Thyroid gland (tissue), 4 donors: ENCODE data around the gene EPHA2. TPM values are rescaled to one million over a fixed set of nuclear protein-coding genes. Genes with fewer than 3 reads are reported as not detected.

ENCODE experiments used
- DNase-seq, 2 donors: peaks; one replicate each; pipeline ENCODE4 v3.0.0-alpha.2; 2019
- H3K27ac ChIP-seq, 3 donors: fragments of 200-600 bp; sonication (generic); 1 replicate in 2 of 3; 2 replicates in 1 of 3; pipeline ENCODE4 v1.5.1; 2016 to 2019; ENCODE audit warnings: mild to moderate bottlenecking in 1 of 3, moderate library complexity in 1 of 3
- H3K27me3 ChIP-seq: fragments of 200-600 bp; sonication (generic); one replicate; pipeline ENCODE4 v1.5.1; 2019
- H3K36me3 ChIP-seq, 2 donors: fragments of 200-600 bp; sonication (generic); one replicate each; pipeline ENCODE4 v1.5.1; 2016 to 2019
- H3K4me1 ChIP-seq, 2 donors: fragments of 200-600 bp; sonication (generic); one replicate each; pipeline ENCODE4 v1.5.1; 2017 to 2019
- H3K4me3 ChIP-seq, 3 donors: fragments of 200-600 bp; sonication (generic); replicated peaks in 1 of 3; 1 replicate in 2 of 3; 2 replicates in 1 of 3; pipeline ENCODE4 v1.5.1; 2016; ENCODE audit warnings: mild to moderate bottlenecking in 1 of 3
- H3K9me3 ChIP-seq: fragments of 200-600 bp; sonication (generic); one replicate; pipeline ENCODE4 v1.5.1; 2017
- CTCF ChIP-seq, 6 experiments: fragments of 200-600 bp in 3 of 6; fragments of 450-650 bp in 3 of 6; sonication (generic) in 3 of 6; IDR thresholded peaks; one replicate each; pipeline ENCODE4 v1.5.1; 2016 to 2019; ENCODE audit warnings: antibody characterized with exemption in 6 of 6, mild to moderate bottlenecking in 2 of 6, inconsistent platforms in 1 of 6, moderate library complexity in 1 of 6
- POLR2A ChIP-seq, 2 donors: fragments of 450-650 bp; IDR thresholded peaks; one replicate each; pipeline ENCODE4 v1.6.1; 2017; ENCODE audit warnings: antibody characterized with exemption in 2 of 2, mild to moderate bottlenecking in 2 of 2, moderate library complexity in 1 of 2
- WGBS, 2 donors: methylation state at CpG; one replicate each; pipeline ENCODE4 v1.1.5; 2017; 5-methylcytosine and 5-hydroxymethylcytosine counted together
- intact Hi-C: fragments of 100-400 bp; cut with DNase I; formaldehyde crosslinking; loops from one replicate; pipeline ENCODE4 v1.15.1; 2023
- total RNA-seq, 4 donors: library from RNA; depleted of rRNA; stranded (reverse); fragments of >200 nt; gene quantifications; one replicate each; pipeline ENCODE4 v1.2.3, GENCODE V29; 2016

The EPHA2 gene
- total RNA-seq, 4 donors from 2014 or later: 22.3 to 53.2 (median 29.3) TPM

DNA sequence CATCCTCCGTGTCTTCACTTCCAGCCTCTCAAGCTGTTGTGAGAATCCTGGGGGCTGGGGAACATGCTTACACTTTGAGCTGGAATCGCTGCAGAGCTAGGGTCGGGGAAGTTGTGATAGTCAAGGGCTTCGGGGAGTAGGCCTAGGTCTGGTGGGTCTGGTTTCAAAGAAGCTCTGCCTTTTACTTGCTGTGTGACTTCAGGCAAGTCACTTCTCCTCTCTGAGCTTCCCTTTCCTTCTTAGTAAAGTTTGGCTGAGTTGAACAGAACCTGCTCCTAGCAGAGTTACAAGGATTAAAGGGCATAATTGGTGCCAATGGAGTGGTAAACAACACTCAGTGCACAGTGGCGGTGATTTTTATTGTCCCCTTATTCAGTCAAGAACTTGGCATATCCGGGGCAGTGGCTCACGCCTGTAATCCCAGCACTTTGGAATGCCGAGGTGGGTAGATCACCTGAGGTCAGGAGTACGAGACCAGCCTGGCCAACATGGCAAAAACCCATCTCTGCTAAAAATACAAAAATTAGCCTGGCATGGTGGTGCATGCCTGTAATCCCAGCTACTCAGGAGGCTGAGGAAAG is 30.9 kb upstream of the EPHA2 start:
- Histone ChIP-seq H3K27ac (no peak overlapping the region), H3K4me3 (no peak overlapping the region), H3K4me1 (peaks cover 37 to 62% of the 10 kb centered on the region in 2 donors), H3K27me3 (no peaks in the 10 kb centered on the region), H3K36me3 (no peaks in the 10 kb centered on the region), H3K9me3 (no peaks in the 10 kb centered on the region)
- intact Hi-C loops: no loop called here
- no peak for DNase-seq
- WGBS, 2 donors: 76% methylated on average over 9 of the region's 9 CpGs
- TF ChIP-seq POLR2A (IDR thresholded peaks at IDR 0.05): no peak
- TF ChIP-seq CTCF (IDR thresholded peaks at IDR 0.05): no peak

DNA sequence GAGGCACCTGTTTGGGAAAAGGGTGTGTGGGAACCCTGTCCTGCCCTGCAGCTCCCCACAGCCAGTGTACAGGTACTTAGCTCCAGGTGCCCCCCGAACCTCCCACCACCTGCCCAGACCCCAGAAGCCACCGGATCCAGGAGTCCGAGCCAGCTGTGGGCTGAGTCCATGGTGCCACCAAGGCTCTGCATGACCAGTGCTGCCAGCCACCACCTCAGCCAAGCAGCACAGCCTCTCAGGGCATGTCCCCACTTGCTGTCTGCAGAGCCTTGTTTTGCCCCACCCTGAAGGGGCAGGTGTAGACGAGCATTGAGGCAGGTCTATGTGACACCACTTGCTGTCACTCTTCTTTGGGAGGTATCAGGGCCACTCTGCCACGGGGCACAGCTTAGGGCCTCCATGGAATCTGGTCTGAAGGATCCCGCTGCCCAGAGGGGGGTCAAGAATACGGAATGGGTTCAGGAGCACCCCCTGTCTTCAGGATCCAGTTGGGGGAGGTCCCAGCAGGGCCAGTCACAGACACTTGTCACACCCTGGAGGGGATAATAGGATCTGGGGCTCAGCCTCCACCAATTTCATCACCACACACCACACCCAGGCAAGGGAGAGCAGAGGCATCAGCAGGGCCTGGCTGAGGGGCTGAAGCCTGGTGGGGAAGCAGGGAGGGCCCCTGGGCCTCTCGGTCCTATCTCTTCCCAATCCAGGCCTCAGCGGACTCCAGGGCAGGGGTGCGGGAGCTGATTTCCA is 28.9 kb upstream of the EPHA2 start:
- intact Hi-C loops: no loop called here
- no peak for DNase-seq

GRCh38 chr1:16183765-16184556 is 28.1 kb upstream of the EPHA2 start:
- Histone ChIP-seq H3K36me3 (no peaks in the 10 kb centered on the region), H3K4me1 (peaks cover 11 to 47% of the 10 kb centered on the region in 2 donors), H3K4me3 (no peak overlapping the region), H3K27me3 (no peaks in the 10 kb centered on the region), H3K27ac (peak overlapping the region in 2 of 3 donors; percentile 43 to 56), H3K9me3 (no peaks in the 10 kb centered on the region)
- 81 to 88% methylated on average over 14 to 18 of the region's 19 CpGs for WGBS, 2 donors
- intact Hi-C loops: no loop called here
- DNase-seq: no peak
- TF ChIP-seq POLR2A (IDR thresholded peaks at IDR 0.05) (no peak), CTCF (IDR thresholded peaks at IDR 0.05) (no peak)

More for the DNA sequence above, 28.9 kb upstream of the EPHA2 start:
- Histone ChIP-seq H3K4me3 (no peak overlapping the region), H3K27ac (no peak overlapping the region), H3K36me3 (no peaks in the 10 kb centered on the region), H3K27me3 (no peaks in the 10 kb centered on the region), H3K9me3 (no peaks in the 10 kb centered on the region), H3K4me1 (peaks cover 18 to 55% of the 10 kb centered on the region in 2 donors)
- WGBS, 2 donors: 86 to 89% methylated on average over 6 of the region's 10 CpGs
- TF ChIP-seq CTCF (IDR thresholded peaks at IDR 0.05) (no peak), POLR2A (IDR thresholded peaks at IDR 0.05) (no peak)

GRCh38 chr1:16183179-16183578 is 27.3 kb upstream of the EPHA2 start:
- intact Hi-C loops: no loop called here
- Histone ChIP-seq H3K36me3 (no peaks in the 10 kb centered on the region), H3K4me1 (peaks cover 10 to 39% of the 10 kb centered on the region in 2 donors), H3K9me3 (no peaks in the 10 kb centered on the region), H3K4me3 (no peak overlapping the region), H3K27me3 (no peaks in the 10 kb centered on the region), H3K27ac (peak overlapping the region in 2 of 3 donors; percentile 43 to 56)
- WGBS, 2 donors: 37% methylated on average over 13 of the region's 13 CpGs
- DNase-seq: peak; percentile 73 to 81
- TF ChIP-seq POLR2A (IDR thresholded peaks at IDR 0.05) (no peak), CTCF (IDR thresholded peaks at IDR 0.05) (no peak)
